OCI-LY1 (cell line): ENCODE results near the gene TTC17.

Experiments used
- H2AFZ ChIP-seq: fragments of 200-600 bp; sonication (generic), shearing (Covaris generic); 2 replicates; pipeline ENCODE4 v1.6.0; 2014; ENCODE audit warnings: antibody characterized with exemption, mild to moderate bottlenecking, low read length
- H3F3A ChIP-seq: fragments of 200-600 bp; sonication (generic), shearing (Covaris generic); 2 replicates; pipeline ENCODE4 v1.6.0; 2014; ENCODE audit warnings: mild to moderate bottlenecking, antibody characterized with exemption, low read length, moderate library complexity; ENCODE audit not compliant: insufficient read depth
- H3K27ac ChIP-seq: fragments of 200-600 bp; sonication (generic); 2 replicates; pipeline ENCODE4 v1.5.1; 2014; ENCODE audit warnings: low read length, mixed run types, mild to moderate bottlenecking, low read depth; ENCODE audit not compliant: poor library complexity, severe bottlenecking
- H3K27me3 ChIP-seq: fragments of 200-600 bp; sonication (generic); 2 replicates; pipeline ENCODE4 v1.6.0; 2014; ENCODE audit warnings: antibody characterized with exemption, mild to moderate bottlenecking, low read length, moderate library complexity; ENCODE audit not compliant: insufficient read depth
- H3K36me3 ChIP-seq: fragments of 200-600 bp; sonication (generic); 2 replicates; pipeline ENCODE4 v1.6.1; 2014; ENCODE audit warnings: mild to moderate bottlenecking, antibody characterized with exemption, low read length, moderate library complexity, mixed read lengths; ENCODE audit not compliant: insufficient read depth
- H3K4me1 ChIP-seq: fragments of 200-600 bp; sonication (generic); 2 replicates; pipeline ENCODE4 v1.5.1; 2014; ENCODE audit warnings: mild to moderate bottlenecking, low read length, moderate library complexity; ENCODE audit not compliant: insufficient read depth, severe bottlenecking
- H3K4me2 ChIP-seq: fragments of 200-600 bp; sonication (generic), shearing (Covaris generic); 2 replicates; pipeline ENCODE4 v1.6.1; 2014; ENCODE audit warnings: low read length
- H3K4me3 ChIP-seq: fragments of 200-600 bp; sonication (generic); 2 replicates; pipeline ENCODE4 v1.5.1; 2014; ENCODE audit warnings: low read length, low read depth, mild to moderate bottlenecking, mixed read lengths; ENCODE audit not compliant: poor library complexity, severe bottlenecking
- H3K79me2 ChIP-seq: fragments of 200-600 bp; shearing (Covaris generic); 2 replicates; pipeline ENCODE4 v1.6.1; 2016; ENCODE audit warnings: mixed run types, low read length, mixed read lengths; ENCODE audit not compliant: insufficient read depth
- H3K9ac ChIP-seq: fragments of 200-600 bp; sonication (generic), shearing (Covaris generic); 2 replicates; pipeline ENCODE4 v1.6.1; 2014; ENCODE audit warnings: mild to moderate bottlenecking, low read length, mixed read lengths
- H3K9me2 ChIP-seq: fragments of 200-600 bp; sonication (generic), shearing (Covaris generic); 2 replicates; pipeline ENCODE4 v1.6.1; 2014; ENCODE audit warnings: low read depth, mild to moderate bottlenecking, low read length, mixed read lengths
- H3K9me3 ChIP-seq: fragments of 200-600 bp; shearing (Covaris generic); 2 replicates; pipeline ENCODE4 v1.6.1; 2014; ENCODE audit warnings: low read length, mixed read lengths
- H4K20me1 ChIP-seq: fragments of 200-600 bp; sonication (generic), shearing (Covaris generic); 2 replicates; pipeline ENCODE4 v1.6.0; 2016; ENCODE audit warnings: mild to moderate bottlenecking, low read length; ENCODE audit not compliant: insufficient read depth
- EZH2 ChIP-seq: fragments of 200-600 bp; sonication (generic), shearing (Covaris generic); IDR thresholded peaks from 2 replicates; pipeline ENCODE4 v1.8.0; 2017; ENCODE audit warnings: borderline replicate concordance, mixed run types, mild to moderate bottlenecking, antibody characterized with exemption, low read length, moderate library complexity, mixed read lengths
- TF ChIP-seq, protein P1 (sequence below): fragments of 200-600 bp; sonication (generic), shearing (Covaris generic); IDR thresholded peaks from 2 replicates; pipeline ENCODE4 v1.5.1; 2017; ENCODE audit warnings: mild to moderate bottlenecking, antibody characterized with exemption, low read length, moderate library complexity, mixed read lengths

TTC17 gene

GRCh38 chr11:43537833-43538615 is 179.3 kb downstream of the TTC17 start:
- H2AFZ ChIP-seq: no peak overlapping the region
- no peaks in the 10 kb centered on the region for H3K9me2 ChIP-seq
- no peak overlapping the region for H3K27ac ChIP-seq

GRCh38 chr11:43541993-43542392 is 183.3 kb downstream of the TTC17 start:
- Histone ChIP-seq H3K36me3 (no peaks in the 10 kb centered on the region), H3K27ac (no peak overlapping the region), H3K79me2 (no peaks in the 10 kb centered on the region), H3K27me3 (peaks cover 9% of the 10 kb centered on the region; the same call in 1 of the 2 replicates), H4K20me1 (no peaks in the 10 kb centered on the region), H3K4me1 (no peaks in the 10 kb centered on the region), H3F3A (no peaks in the 10 kb centered on the region), H3K9ac (no peak overlapping the region), H3K4me3 (no peak overlapping the region), H3K9me3 (0 out of 2 replicates have a peak, but pooled peaks cover 3% of the 10 kb centered on the region), H2AFZ (no peak overlapping the region), H3K9me2 (no peaks in the 10 kb centered on the region), H3K4me2 (no peak overlapping the region)
- no peak for TF ChIP-seq EZH2
- TF ChIP-seq, protein P1, sequence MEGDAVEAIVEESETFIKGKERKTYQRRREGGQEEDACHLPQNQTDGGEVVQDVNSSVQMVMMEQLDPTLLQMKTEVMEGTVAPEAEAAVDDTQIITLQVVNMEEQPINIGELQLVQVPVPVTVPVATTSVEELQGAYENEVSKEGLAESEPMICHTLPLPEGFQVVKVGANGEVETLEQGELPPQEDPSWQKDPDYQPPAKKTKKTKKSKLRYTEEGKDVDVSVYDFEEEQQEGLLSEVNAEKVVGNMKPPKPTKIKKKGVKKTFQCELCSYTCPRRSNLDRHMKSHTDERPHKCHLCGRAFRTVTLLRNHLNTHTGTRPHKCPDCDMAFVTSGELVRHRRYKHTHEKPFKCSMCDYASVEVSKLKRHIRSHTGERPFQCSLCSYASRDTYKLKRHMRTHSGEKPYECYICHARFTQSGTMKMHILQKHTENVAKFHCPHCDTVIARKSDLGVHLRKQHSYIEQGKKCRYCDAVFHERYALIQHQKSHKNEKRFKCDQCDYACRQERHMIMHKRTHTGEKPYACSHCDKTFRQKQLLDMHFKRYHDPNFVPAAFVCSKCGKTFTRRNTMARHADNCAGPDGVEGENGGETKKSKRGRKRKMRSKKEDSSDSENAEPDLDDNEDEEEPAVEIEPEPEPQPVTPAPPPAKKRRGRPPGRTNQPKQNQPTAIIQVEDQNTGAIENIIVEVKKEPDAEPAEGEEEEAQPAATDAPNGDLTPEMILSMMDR: no peak

More at GRCh38 chr11:43537833-43538615, 179.3 kb downstream of the TTC17 start:
- peaks cover 9% of the 10 kb centered on the region; the same call in 1 of the 2 replicates for H3K27me3 ChIP-seq
- TF ChIP-seq, protein P1: no peak
- no peaks in the 10 kb centered on the region for H4K20me1 ChIP-seq
- no peaks in the 10 kb centered on the region for H3F3A ChIP-seq
- H3K4me2 ChIP-seq: no peak overlapping the region
- H3K36me3 ChIP-seq: no peaks in the 10 kb centered on the region
- H3K79me2 ChIP-seq: no peaks in the 10 kb centered on the region
- H3K9me3 ChIP-seq: 0 out of 2 replicates have a peak, but pooled peaks cover 3% of the 10 kb centered on the region
- H3K9ac ChIP-seq: no peak overlapping the region
- H3K4me3 ChIP-seq: no peak overlapping the region
- H3K4me1 ChIP-seq: no peaks in the 10 kb centered on the region

DNA sequence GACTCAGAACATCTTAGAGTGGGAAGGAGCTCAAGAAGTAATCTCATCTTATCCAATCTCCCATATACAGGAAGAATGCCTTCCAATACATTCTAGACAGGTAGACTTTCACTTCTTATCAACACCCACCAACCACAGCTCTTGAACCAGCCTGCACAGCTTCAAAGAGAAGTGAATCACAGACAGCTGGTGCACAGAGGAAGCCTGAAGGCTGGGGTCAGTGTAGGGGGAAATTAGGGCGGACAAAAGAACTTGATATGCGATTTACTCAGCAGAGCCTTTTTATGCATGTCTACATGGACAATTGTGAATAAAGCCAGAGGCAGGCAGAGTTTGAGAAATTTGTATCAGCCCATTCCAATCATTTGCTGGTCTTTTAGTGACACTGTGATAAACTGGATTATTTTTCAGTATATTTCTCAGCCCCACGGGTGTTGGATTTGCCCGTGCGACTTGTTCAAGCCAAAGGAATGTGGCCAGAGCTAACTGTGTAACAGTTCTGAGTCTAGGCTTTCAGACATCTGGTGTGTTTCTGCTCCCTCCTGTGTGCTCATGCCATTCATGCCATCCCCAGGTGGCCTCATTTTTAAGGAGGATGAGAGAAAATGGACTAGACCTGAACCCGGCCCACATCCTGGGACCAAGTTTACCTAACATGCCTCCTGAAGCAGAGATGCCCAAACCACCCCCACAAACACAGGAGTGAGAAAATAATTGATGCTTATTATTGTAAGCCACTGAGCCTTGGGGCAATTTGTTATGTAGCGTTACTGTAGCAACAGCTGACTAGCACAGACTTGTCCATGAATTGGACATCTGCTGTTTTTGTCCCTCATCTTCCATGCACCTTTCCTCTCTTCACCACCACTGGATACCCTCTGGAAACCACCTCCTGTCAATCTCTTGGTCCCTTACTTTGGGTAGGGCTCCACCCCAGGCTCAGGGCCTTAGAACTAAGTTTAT is 184.3 kb downstream of the TTC17 start:
- Histone ChIP-seq H4K20me1 (no peaks in the 10 kb centered on the region), H3K4me3 (no peak overlapping the region), H2AFZ (no peak overlapping the region), H3K27ac (no peak overlapping the region), H3K27me3 (peaks cover 9% of the 10 kb centered on the region; the same call in 1 of the 2 replicates), H3F3A (no peaks in the 10 kb centered on the region), H3K4me1 (no peaks in the 10 kb centered on the region), H3K9me2 (no peaks in the 10 kb centered on the region), H3K9me3 (0 out of 2 replicates have a peak, but pooled peaks cover 3% of the 10 kb centered on the region), H3K9ac (no peak overlapping the region), H3K4me2 (no peak overlapping the region), H3K79me2 (no peaks in the 10 kb centered on the region), H3K36me3 (no peaks in the 10 kb centered on the region)
- no peak for TF ChIP-seq EZH2
- TF ChIP-seq, protein P1: no peak
